Sigmoid colon (tissue), 4 donors: Measurements from ENCODE around the gene IFI44.
A peak's percentile ranks its signal among the peaks of the same experiment; 100 is the strongest.

ENCODE experiments used
- CTCF ChIP-seq, 4 experiments: fragments of 450-650 bp in 3 of 4; fragments of 200-600 bp in 1 of 4; IDR thresholded peaks; one replicate each; pipeline ENCODE4 v1.5.1; 2016 to 2019; ENCODE audit warnings: antibody characterized with exemption in 4 of 4, mild to moderate bottlenecking in 3 of 4, moderate library complexity in 2 of 4
- POLR2AphosphoS5 ChIP-seq, 4 donors: sonication (generic); formaldehyde crosslinking; IDR thresholded peaks; one replicate each; pipeline ENCODE4 v1.6.1; 2017; ENCODE audit warnings: antibody characterized with exemption in 4 of 4

DNA sequence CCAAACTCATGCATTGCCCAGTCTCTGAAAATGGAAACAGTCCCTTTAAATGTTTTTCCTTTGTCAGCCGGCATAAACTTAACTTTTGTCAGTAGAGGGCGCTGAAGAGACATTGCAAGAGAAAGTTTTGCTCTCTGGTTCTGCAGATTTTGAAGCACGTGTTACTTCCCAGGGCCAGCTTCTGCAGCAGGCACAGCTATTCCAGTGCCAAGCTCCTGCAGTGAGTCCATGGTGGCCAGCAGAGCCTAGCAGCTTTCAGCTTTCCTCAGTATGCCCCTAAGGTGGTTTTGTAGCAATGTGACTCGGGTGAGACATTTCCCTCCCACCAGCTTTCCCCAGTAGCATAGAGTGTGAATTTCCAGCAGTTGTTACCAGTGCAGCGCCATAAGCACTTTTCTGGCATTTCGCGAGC lies 32.0 kb upstream of the IFI44 start:
- TF ChIP-seq POLR2AphosphoS5 (IDR thresholded peaks at IDR 0.05) (peak in 1 of 4 donors; percentile 35), CTCF (IDR thresholded peaks at IDR 0.05) (peak; percentile 53 to 90 (median 76))
